HG03520 (cell line): ENCODE measurements around the gene LMO2.
"Not testable (repeated sequence)": the region's sequence is repeated elsewhere in the genome, so short reads cannot be mapped to it uniquely, and the experiment has no call there.

Experiments
- ATAC-seq: cut with Tn5 transposase; IDR thresholded peaks from one replicate; pipeline ENCODE4 v1.9.1; 2021; ENCODE audit warnings: mild to moderate bottlenecking, moderate library complexity; ENCODE audit not compliant: unreplicated experiment

The LMO2 gene

DNA sequence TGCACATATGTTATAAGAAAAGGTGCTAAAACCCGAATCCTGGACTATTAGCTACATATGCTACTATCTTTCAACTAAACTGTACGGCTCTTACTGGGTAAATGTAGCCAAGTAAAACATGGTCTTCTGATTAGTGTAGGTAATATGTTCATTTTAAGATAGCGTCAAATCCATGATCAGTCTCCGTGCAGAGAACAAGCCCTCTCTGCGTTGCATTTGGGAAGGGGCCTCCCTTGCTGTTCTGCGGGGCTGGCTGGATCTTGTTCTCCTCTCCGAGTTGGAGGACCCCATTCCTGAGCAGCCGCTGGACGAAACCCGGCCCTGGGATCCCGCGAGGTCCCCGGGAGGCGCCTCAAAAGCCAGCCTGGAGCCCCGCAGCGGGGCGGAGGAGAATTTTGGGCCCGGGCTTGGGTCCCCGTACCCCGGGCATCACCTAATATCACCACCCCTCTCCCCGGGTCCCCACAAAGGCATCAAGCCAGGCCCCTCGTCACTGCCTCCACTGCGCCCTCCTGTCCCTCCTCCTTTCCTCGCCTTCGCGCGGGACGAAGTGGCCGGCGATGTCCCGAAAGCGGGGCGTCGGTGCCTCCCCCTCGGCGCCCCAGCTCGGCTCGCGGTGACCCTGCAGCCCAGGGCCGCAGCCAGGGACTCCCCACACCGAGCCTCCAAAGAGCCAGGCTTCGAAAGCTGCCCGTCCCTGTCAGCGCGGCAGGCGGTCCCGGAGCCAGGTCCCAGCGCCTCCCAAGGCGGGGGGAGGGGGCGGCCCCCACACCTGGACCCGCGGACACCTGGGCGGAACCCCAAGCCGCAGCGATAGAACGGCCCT, 63.1 kb downstream of the LMO2 start:
- no peak for ATAC-seq

DNA sequence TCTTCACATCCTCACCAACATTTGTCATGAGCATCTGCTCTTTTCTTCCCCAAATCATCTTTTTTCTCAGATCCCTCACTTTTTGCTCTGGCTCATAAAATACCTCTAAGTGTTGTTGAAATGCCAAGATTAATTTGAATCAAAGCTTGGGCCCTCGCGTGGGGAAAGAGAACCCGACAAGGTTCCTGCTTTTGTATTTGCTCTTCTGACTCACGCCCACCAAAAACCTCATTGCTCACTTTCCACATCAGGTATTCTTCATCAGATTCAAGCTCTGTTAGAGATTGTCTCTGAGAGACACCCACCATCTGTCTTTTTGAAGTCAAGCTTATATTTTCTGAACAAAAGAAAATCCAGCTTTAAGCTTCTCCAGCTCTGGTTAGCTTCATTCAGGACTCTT, 64.7 kb downstream of the LMO2 start:
- ATAC-seq, result no peak

DNA sequence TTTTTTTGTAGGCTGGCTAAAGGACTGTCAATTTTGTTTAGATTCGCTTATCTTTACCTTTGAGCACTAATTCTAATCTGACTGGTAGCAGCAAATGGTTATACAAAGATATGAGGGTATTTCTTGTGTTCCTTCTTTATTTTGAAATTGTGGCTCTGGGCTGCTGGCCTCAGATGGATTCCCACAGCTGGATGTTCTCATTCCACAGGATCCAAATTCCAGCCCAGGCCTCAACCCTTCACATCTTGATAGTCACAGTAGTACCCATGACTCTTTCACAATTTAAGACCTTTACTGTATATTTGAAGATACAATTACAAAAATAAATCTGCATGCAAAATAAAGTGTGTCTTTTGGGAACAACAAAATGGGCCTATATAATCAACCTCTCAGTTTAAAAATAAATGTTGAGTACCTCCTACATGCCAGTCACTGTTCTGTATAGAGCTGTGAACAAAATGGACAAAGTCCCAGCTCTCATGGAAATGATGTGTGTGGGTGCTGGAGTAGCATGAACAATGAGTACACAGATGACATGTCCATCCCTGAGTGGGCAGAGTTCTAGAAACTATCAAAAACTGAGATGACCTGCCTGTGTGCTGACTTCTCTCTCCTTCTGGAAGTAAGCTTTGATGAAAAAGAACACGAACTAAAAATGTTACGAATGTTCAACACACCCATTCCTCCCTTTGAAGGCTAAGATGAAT, 65.9 kb downstream of the LMO2 start:
- no peak for ATAC-seq

DNA sequence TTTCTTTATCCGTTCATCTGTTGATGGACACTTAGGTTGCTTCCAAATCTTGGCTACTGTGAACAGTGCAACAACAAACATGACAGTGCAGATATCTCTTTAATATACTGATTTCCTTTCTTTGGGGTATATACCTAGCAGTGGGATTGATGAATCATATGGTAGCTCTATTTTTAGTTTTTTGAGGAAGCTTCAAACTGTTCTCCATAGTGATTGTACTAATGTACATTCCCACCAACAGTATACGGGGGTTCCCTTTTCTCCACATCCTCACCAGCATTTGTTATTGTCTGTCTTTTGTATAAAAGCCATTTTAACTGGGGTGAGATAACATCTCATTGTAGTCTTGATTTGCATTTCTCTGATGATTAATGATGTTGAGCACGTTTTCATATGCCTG, 68.9 kb downstream of the LMO2 start:
- not testable (repeated sequence) for ATAC-seq

DNA sequence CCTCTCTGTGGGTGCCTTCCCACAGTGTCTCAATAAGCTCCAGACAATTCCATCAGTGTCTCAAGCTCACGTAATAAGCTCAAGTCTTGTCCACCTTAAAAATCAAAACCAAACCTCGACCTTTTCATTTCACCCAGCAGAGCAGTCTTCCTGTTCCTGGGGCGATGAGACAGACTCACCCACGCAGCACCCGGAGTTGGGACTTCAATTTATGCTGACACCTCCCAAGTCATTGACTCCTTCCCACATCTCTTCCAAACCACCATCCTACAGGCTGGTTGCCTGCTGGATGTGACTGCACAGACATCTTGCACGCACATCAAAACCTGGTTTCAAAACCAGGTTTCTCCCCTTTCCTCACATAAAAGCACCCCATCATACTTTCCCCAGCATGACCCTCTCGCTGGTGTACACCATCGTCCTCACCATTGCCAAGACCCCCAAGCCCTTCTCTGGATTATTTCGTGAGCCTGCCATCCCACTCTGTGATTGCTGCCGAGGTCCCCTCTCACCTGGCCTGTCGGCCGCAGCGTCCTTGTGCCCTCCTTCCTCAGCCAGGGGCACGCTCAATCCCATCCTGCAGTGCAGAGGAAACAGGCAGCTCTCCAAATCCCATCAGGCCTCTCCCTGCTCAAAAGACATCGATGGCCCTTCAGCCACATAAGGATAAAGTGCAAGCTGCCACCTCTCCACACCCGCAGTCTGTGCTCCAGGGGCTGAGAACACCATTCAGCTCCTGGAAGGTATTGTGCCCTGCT, 72.4 kb downstream of the LMO2 start:
- ATAC-seq, result no peak
